Coronary artery (tissue), 2 donors: ENCODE results near the gene CORO7.
A peak's percentile ranks its signal among the peaks of the same experiment; 100 is the strongest.
"Not testable (repeated sequence)": the region's sequence is repeated elsewhere in the genome, so short reads cannot be mapped to it uniquely, and the experiment has no call there.

Source experiments
- DNase-seq: peaks from one replicate; pipeline ENCODE4 v3.0.0-alpha.2; 2017; ENCODE audit warnings: low spot score
- H3K27ac ChIP-seq, 2 donors: fragments of 200-600 bp; sonication (generic); one replicate each; pipeline ENCODE4 v1.5.1; 2016 to 2019
- H3K4me3 ChIP-seq: fragments of 200-600 bp; sonication (generic); 2 replicates; pipeline ENCODE4 v1.5.1; 2016; ENCODE audit warnings: mild to moderate bottlenecking, moderate library complexity
- CTCF ChIP-seq: fragments of 200-600 bp; sonication (generic); IDR thresholded peaks from one replicate; pipeline ENCODE4 v1.5.1; 2019; ENCODE audit warnings: antibody characterized with exemption

Gene CORO7

GRCh38 chr16:4338712-4339299 is 77.6 kb downstream of the CORO7 start:
- no peak for TF ChIP-seq CTCF
- no peak overlapping the region for H3K4me3 ChIP-seq
- peak overlapping the region in 1 of 2 donors; percentile 29 for H3K27ac ChIP-seq
- DNase-seq = no peak

GRCh38 chr16:4338125-4338582 is 78.2 kb downstream of the CORO7 start:
- no peak for DNase-seq

GRCh38 chr16:4337540-4338088 is 78.8 kb downstream of the CORO7 start:
- no peak for DNase-seq
- Histone ChIP-seq H3K27ac (no peak overlapping the region), H3K4me3 (no peak overlapping the region)
- TF ChIP-seq CTCF = no peak

More at GRCh38 chr16:4338125-4338582, 78.2 kb downstream of the CORO7 start:
- Histone ChIP-seq H3K27ac (peak overlapping the region in 1 of 2 donors; percentile 29), H3K4me3 (no peak overlapping the region)
- TF ChIP-seq CTCF = no peak

GRCh38 chr16:4336701-4337539 is 79.5 kb downstream of the CORO7 start:
- no peak overlapping the region for H3K27ac ChIP-seq
- no peak overlapping the region for H3K4me3 ChIP-seq
- TF ChIP-seq CTCF = no peak
- DNase-seq = no peak

GRCh38 chr16:4334724-4335495 is 81.5 kb downstream of the CORO7 start:
- Histone ChIP-seq H3K27ac (no peak overlapping the region), H3K4me3 (no peak overlapping the region)
- no peak for DNase-seq
- TF ChIP-seq CTCF = no peak

- not testable (repeated sequence) for H3K4me3 ChIP-seq, H3K27ac ChIP-seq, DNase-seq
Observed at GRCh38 chr16:4333714-4334113, 82.7 kb downstream of the CORO7 start.

GRCh38 chr16:4333308-4333638 is 83.1 kb downstream of the CORO7 start:
- no peak overlapping the region for H3K4me3 ChIP-seq
- H3K27ac ChIP-seq = no peak overlapping the region
- DNase-seq = no peak
- no peak for TF ChIP-seq CTCF
